ENCODE data around the gene PBX3.

DNA sequence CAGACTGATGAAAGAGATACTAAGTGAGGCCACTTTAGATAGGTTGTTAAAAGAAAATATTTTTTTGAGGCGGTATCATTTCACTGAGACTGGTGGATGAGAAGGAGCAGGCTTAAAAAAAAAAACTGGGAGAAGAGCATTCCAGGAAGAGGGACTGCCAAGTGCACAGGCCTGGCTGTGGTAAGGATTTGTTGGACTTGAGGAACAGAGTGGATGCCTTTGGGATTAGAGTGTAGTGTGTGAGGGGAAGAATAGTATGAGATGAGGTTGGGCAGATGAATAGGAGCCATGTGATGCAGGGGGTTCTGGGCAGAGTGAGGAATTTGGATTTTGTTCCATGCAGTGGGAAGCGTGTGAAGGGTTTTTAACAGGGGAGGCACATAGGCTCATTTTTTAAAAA, 57.9 kb downstream of the PBX3 start:
- TF ChIP-seq CTBP1 (IDR thresholded peaks at IDR 0.05; ENCODE audit: borderline replicate concordance) = no peak
- TF ChIP-seq FOXK2 (IDR thresholded peaks at IDR 0.05) = no peak
- no peak for TF ChIP-seq SUZ12 (IDR thresholded peaks at IDR 0.05)
- no peak for TF ChIP-seq FOXM1 (IDR thresholded peaks at IDR 0.05; ENCODE audit: borderline replicate concordance)
- TF ChIP-seq FOXA1 (IDR thresholded peaks at IDR 0.05) = no peak
